H54 (cell line): ENCODE measurements around the gene DVL2.

Experiments
- DNase-seq: peaks from one replicate; pipeline ENCODE4 v3.0.0; 2011; ENCODE audit warnings: low spot score, mixed read lengths; ENCODE audit not compliant: insufficient read length
- FAIRE-seq: peaks from 3 replicates; lab custom pipeline; 2011; peaks lifted over from hg19 to GRCh38; lab: Jason Lieb, UNC
- POLR2A ChIP-seq: IDR thresholded peaks from 2 replicates; pipeline ENCODE4 v1.6.1; 2011; ENCODE audit warnings: low read depth, mild to moderate bottlenecking, low read length

Gene DVL2

GRCh38 chr17:7234083-7234951, at the start of gene DVL2:
TSS of gene DVL2 (minus strand) at chr17:7234517. CDS start at chr17:7234262, 255 bp downstream.
- peak; percentile 51 for TF ChIP-seq POLR2A
- peak; percentile 6 for FAIRE-seq
- DNase-seq = peak; percentile 90

- FAIRE-seq (no peak), DNase-seq (no peak)
- no peak for TF ChIP-seq POLR2A
Observed at GRCh38 chr17:7283471-7284216, 49.3 kb upstream of the DVL2 start.

GRCh38 chr17:7282752-7283321, 48.5 kb upstream of the DVL2 start:
- TF ChIP-seq POLR2A = no peak
- no peak for DNase-seq
- no peak for FAIRE-seq

- DNase-seq (no peak), FAIRE-seq (no peak)
- TF ChIP-seq POLR2A = no peak
Observed at GRCh38 chr17:7281953-7282751, 47.8 kb upstream of the DVL2 start.

- peak; percentile 80 for FAIRE-seq
- no peak for TF ChIP-seq POLR2A
Observed at GRCh38 chr17:7281074-7281952, 47.0 kb upstream of the DVL2 start, which contains the start of gene SLC2A4. TSS of gene SLC2A4 (plus strand) at chr17:7281718. CDS start at chr17:7281935, 217 bp downstream.

GRCh38 chr17:7280519-7281073, 46.3 kb upstream of the DVL2 start:
- TF ChIP-seq POLR2A = no peak
- FAIRE-seq = peak; percentile 58

More at GRCh38 chr17:7281074-7281952, 47.0 kb upstream of the DVL2 start, which contains the start of gene SLC2A4:
- peak; percentile 94 for DNase-seq

GRCh38 chr17:7279448-7279847, 45.1 kb upstream of the DVL2 start:
- TF ChIP-seq POLR2A = no peak
- no peak for DNase-seq
- no peak for FAIRE-seq

More at GRCh38 chr17:7280519-7281073, 46.3 kb upstream of the DVL2 start:
- DNase-seq = peak; percentile 79

- DNase-seq (no peak), FAIRE-seq (no peak)
- TF ChIP-seq POLR2A = no peak
Observed at GRCh38 chr17:7266784-7267183, 32.5 kb upstream of the DVL2 start.

GRCh38 chr17:7263801-7264078, 29.4 kb upstream of the DVL2 start:
- no peak for FAIRE-seq
- DNase-seq = no peak
- no peak for TF ChIP-seq POLR2A

GRCh38 chr17:7262935-7263800, 28.9 kb upstream of the DVL2 start:
- FAIRE-seq (no peak), DNase-seq (no peak)
- TF ChIP-seq POLR2A = no peak

- no peak for DNase-seq
- no peak for TF ChIP-seq POLR2A
- no peak for FAIRE-seq
Observed at GRCh38 chr17:7262192-7262934, 28.0 kb upstream of the DVL2 start, which contains the start of gene CLDN7. TSS of gene CLDN7 (minus strand) at chr17:7262478. CDS start at chr17:7262043, 435 bp downstream.
